ENCODE measurements around the gene RBM33. TPM values are rescaled to one million over a fixed set of nuclear protein-coding genes. Genes with fewer than 3 reads are reported as not detected.
A peak's percentile ranks its signal among the peaks of the same experiment; 100 is the strongest.

Gene RBM33
- total RNA-seq, 1 donor from 2014 or later, result 109 TPM

DNA sequence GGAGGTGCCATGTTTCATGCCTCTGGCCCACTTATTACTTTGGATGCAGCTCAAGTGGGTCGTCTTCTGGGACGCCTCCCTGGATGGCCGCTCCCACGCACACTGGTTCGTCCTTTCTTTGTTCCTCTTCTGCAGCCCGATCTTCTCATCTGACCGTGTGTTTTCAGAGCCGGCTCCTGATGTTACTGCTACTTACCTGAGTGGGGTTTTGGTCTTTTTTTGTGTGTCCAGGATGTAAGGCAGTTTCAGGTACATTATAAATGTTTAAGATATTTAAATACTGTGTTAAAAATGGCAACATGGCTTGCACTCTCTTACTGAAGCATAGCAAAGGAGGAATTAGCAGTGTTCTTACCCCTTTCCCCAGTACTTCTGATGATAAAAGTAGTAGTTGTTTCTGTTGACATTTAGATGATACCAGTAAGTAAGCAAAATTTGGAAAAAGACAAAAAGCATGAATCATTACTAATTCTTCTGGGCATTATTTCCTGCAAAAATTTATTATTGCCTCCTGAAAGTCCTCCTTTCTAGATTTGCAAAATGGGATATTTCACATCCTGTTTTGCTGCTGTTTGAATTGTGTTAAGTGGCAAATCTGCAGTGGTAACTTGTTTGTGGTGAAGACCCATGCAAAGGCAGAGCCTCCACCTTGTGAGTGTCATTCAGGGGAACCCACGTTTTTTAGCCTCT lies 108.4 kb downstream of the RBM33 start:
- DNase-seq (ENCODE audit: low spot score) (no peak), ATAC-seq (no peak)
- intact Hi-C loops (cut with DNase I), result no loop called here

DNA sequence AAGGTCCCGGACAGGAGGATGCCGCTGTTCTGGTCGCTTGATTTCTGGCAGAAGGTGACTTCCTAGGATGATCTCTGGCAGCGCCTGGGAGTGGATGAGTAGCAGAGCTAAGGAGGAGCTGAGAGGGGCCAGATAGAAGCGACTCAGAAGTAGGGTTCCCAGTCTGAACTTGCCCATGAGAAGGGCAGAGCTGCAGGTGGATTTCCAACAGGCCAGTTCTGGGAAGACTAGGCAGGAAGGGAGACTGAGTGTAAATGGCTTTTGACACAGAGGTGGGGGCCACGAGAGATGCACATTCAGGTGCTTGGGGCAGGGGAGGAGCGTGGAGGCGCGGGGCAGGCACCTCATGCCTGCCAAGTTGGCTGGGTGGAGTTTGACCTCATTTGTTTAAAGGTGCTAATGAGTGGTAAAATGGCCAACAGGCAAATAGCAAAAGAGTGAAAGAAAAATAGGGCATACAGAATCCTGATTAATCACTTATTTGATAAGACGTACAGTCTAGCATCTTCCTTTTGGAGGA lies 109.0 kb downstream of the RBM33 start:
- DNase-seq (ENCODE audit: low spot score) (no peak), ATAC-seq (no peak)
- intact Hi-C loops (cut with DNase I), result no loop called here

DNA sequence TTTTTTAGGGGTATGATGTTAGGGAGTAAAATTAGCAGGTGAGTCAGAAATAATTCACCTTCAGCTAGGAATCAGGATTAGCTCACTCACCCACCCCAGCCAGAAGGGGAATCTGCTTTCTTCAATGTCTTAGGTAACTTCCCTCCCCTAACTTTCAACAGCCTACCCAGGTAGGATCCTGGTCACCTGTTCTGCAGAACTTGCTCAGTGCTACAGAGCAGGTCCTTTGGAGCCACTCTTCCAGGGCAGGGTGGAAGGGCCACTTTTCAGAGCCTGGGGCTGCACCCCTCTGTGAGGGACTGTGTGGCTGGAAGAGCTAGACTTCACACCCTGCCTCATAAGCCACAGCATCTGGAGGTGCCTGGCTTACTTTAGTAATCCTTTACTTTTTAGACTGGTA lies 109.7 kb downstream of the RBM33 start:
- intact Hi-C loops (cut with DNase I), result no loop called here
- DNase-seq (ENCODE audit: low spot score) (no peak), ATAC-seq (no peak)

DNA sequence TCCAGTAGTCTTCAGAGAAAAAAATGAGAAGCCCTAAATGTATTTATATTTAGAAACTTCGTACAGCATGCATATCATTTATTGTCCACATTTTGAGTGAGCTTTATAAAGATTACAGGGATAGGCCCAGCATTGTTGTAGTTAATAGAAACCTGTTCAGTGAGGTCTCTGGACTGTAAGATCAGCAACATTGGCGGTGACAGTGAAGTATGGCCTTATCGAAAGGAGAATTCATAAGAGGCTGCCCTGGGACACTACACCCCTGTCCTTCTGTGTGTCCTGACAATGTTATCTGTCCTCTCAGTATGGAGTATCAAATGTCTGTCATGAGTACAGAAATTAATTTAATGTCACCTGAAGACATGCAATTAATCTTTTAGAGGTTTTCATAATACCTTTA lies 110.6 kb downstream of the RBM33 start:
- DNase-seq (ENCODE audit: low spot score), result no peak
- ATAC-seq, result no peak
- intact Hi-C loops (cut with DNase I), result no loop called here

DNA sequence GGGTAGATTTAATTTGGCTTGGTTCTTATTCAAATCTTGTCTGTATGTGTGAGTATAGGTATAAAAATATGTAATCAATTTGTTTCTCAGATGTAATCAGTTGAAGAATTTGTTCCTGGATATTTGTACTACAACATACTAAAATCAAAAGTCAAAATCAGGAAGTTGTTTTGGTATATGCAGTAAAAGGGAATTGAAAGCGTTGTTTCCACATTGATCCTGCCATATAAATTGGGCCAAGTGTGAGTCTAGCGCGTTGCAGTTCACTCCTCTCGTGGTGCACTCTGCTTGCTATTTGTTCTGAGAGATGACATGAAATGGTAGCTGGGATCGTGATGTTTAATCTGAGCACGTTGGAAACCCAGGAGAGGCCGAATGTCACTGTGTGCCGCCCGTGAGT lies 111.9 kb downstream of the RBM33 start:
- DNase-seq (ENCODE audit: low spot score) (no peak), ATAC-seq (no peak)
- intact Hi-C loops (cut with DNase I), result no loop called here

DNA sequence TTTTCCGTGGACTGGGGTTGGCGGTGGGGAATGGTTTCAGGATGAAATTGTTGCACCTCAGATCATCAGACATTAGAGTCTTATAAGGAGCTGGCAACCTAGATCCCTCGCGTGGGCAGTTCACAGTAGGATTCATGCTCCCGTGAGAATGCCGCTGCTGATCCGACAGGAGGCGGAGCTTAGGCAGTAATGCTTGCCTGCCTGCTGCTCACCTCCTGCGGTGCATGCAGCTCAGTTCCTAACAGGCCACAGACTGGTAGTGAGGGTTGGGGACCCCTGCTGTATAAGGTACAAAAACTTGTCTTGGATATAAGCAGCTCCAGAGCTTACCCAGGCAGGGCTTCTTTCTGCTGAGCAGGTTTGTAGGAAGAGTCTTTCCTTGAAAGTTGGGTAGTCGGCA lies 113.9 kb downstream of the RBM33 start:
- DNase-seq (ENCODE audit: low spot score), result no peak
- ATAC-seq, result no peak
- intact Hi-C loops (cut with DNase I), result no loop called here

DNA sequence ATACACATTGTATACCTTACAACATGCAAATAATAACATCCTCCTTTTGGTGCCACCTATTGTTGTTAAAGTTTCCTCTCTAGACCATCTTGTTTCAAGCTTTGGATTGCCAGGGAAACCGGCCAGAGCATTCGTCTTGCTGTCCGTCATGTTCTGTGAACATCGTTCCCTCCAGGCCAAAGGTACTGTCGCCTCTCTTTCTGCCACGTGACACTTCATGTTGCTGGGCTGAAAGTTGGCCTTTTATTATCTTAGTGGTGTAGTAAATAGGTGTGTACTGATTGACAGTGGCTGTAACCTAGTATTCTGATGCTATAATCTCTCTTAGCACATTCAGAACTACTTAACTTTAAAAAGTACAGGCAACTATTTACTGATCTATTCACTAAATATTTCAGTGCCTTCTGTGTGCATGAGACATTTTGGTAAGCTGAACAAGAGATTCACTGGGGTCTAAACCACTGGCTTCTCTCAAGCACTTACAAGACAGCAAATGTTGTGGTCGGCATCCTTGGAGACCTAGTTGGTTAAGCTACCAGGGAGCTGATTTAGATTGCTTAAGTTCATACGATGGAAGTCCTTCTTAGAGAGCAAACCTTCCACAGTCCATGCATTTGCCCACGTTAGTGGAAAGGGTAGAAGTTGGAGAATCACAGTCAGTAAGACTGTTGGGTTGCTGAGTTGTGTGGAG lies 115.4 kb downstream of the RBM33 start:
- no peak for DNase-seq (ENCODE audit: low spot score)
- ATAC-seq, result no peak
- intact Hi-C loops (cut with DNase I), result no loop called here

DNA sequence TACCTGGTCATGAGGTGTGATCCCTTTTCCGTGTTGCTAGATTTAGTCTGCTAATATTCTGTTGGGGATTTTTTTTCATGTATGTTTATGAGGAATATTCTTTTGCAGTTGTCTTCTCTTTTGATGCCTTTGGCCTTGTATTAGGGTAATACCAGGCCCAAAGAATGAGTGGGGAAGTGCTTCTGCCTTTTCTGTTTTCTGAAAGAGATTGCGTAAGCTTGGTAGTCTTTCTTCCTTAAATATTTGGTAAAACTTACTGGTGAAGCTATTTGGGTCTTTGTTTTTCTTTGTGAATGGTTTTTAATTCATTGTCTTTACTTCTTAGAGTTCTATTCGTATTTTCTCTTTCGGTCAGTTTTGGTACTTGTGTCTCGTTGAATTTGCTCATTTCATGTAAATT lies 116.7 kb downstream of the RBM33 start:
- no peak for ATAC-seq
- intact Hi-C loops (cut with DNase I), result no loop called here

DNA sequence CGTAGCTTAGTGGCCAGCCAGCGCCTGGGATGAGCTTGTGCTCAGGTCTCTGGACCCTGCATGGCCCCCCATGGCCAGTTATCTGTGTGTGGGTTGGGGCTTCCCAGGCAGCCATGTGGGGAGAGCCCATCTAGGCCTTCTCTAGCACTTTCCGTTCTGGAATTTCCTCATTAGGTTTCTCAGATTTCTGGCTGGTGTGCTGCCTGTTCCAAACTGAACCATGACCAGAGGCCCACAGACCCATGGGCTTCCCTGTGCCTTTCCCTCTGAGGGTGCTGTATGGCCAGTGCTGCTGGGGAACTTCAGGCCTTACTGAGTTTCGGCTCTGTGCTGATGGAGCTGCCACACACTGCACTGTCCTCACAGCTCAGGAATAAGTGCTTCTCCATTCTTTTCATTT lies 117.6 kb downstream of the RBM33 start:
- intact Hi-C loops (cut with DNase I), result no loop called here
- DNase-seq (ENCODE audit: low spot score), result no peak
- ATAC-seq, result no peak

More for the DNA sequence above, 116.7 kb downstream of the RBM33 start:
- no peak for DNase-seq (ENCODE audit: low spot score)

DNA sequence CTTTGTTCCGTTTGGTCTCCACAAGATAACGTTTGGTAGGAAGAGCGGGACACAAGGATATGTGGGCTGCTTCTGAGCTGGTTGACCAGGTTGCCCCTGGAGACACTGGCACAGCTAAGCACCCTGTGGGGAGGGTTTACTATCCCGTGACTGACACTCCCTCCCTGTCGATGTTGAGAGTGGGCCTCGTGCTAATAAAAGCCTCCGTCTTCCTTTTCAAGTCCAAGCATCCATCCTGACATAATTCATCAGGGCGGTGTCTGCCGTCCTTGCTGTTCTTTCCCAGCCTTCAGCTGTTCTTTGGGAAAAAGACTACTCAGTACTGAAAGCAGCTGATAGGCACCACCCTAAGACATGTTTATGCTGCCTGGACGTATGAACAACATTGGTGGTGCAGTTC lies 118.2 kb downstream of the RBM33 start:
- intact Hi-C loops (cut with DNase I), result no loop called here
- DNase-seq (ENCODE audit: low spot score), result no peak
- ATAC-seq, result no peak

DNA sequence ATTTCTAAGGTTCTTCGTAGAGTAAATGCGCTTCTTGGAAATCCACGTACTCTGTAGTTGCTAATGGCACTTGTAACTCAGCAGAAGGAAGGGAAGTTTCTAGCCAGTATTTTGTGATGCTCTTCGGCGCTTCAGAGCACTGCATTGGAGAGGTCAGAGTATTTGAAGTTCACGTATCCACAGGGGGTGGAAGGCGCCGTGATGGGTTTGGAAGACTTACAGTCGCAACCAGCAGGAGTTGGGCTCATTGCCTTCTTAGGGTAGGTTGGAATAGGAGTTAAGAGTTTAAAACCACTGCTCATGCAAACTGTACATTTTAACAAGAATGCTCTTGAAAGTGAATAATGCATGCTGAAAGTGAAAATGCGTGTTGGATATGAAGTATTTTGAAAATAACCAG lies 118.7 kb downstream of the RBM33 start:
- ATAC-seq, result no peak
- DNase-seq (ENCODE audit: low spot score), result no peak
- intact Hi-C loops (cut with DNase I), result no loop called here

DNA sequence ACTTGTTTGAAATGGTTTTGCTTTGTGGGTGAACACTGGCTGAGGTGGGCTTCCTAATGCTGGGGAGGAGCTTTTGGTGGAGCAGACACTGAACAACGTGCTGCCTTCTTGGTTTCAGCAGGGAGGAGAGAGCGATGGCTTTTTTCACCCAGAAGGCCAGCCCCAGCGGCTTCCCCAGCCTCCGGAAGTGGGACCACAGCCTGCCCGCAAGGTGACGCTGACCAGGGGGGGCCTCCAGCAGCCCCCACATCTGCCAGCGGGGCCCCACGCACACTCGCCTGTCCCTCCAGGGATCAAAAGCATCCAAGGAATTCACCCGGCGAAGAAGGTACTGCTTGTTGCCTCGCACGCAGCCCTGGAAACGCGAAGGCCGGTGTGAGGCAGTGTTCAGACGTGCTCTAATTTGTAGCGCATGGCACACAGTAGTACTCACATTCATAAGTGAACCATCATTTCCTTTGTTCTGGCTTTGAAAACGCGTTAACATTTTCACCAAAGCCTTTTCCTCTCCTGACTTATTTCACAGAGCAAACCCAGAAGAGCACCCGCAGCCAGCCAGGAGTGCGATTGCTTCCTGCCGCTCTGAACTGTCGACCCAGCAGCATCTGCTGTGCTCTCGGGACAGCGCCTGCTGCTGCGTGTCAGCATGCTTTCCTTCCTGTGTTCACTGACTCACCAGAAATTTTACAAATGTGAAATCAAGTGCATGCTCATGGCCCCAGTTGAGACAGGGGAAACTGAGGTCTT lies 119.4 kb downstream of the RBM33 start:
- ATAC-seq (peak; percentile 74), DNase-seq (ENCODE audit: low spot score) (no peak)
- intact Hi-C loops (cut with DNase I), result no loop called here

DNA sequence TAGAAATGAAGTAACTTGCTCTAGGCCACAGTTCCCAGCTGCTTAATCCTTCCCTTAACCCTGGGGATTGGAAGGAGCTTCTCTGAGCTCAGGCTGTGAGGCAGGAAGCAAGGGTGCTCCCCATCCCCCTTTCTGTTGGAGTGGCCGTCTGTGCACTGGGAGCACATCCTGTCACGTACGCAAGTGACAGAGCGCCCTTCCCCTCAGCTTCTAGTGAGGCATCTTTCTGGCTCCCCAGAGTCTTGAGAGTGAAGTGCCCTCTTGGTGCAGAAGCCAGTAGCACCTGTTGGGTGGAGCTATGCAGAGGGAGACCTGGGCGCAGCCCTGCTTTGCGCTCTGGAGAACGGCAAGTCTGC lies 120.0 kb downstream of the RBM33 start:
- ATAC-seq (no peak), DNase-seq (ENCODE audit: low spot score) (no peak)
- intact Hi-C loops (cut with DNase I), result no loop called here

DNA sequence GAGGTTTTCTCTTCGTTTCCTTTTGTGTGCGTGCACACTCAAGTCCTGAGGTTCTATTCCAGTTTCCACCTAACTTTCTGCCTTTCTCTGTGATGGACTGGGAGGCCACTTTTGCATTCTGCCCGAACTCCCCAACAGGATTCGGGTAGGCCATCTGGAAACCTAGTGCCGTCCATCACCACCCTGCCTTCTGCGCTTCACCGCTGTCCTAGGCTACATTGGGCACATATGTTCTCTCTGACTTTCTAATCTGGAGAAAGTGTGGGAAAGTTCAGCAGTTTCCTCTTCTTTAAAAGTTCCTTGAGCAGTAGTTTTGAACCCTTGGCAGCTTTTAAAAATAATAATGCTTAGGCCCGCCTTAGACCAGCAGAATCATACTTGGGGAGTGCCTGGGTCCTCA lies 121.0 kb downstream of the RBM33 start:
- intact Hi-C loops (cut with DNase I), result loop anchor here (5.0 kb wide), 1 partner anchor 168 kb away; no protein-coding TSS in a partner anchor
- DNase-seq (ENCODE audit: low spot score) (no peak), ATAC-seq (no peak)

DNA sequence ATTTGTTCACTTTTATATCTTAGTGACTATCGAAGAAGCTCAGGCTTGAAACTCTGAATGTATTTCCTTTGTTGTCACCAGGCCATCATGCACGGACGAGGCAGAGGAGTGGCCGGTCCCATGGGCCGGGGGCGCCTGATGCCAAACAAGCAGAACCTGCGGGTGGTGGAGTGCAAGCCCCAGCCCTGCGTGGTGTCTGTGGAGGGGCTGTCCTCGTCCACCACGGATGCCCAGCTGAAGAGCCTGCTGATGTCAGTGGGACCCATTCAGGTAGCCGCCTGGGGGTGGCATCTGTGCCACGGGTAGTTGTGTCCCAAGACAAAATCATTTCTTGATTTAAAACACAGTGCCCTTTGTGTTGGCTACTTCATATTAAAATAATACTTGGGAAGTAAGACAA lies 121.9 kb downstream of the RBM33 start:
- DNase-seq (ENCODE audit: low spot score) (no peak), ATAC-seq (no peak)
- intact Hi-C loops (cut with DNase I), result loop anchor here (5.0 kb wide), 1 partner anchor 169 kb away; no protein-coding TSS in a partner anchor

DNA sequence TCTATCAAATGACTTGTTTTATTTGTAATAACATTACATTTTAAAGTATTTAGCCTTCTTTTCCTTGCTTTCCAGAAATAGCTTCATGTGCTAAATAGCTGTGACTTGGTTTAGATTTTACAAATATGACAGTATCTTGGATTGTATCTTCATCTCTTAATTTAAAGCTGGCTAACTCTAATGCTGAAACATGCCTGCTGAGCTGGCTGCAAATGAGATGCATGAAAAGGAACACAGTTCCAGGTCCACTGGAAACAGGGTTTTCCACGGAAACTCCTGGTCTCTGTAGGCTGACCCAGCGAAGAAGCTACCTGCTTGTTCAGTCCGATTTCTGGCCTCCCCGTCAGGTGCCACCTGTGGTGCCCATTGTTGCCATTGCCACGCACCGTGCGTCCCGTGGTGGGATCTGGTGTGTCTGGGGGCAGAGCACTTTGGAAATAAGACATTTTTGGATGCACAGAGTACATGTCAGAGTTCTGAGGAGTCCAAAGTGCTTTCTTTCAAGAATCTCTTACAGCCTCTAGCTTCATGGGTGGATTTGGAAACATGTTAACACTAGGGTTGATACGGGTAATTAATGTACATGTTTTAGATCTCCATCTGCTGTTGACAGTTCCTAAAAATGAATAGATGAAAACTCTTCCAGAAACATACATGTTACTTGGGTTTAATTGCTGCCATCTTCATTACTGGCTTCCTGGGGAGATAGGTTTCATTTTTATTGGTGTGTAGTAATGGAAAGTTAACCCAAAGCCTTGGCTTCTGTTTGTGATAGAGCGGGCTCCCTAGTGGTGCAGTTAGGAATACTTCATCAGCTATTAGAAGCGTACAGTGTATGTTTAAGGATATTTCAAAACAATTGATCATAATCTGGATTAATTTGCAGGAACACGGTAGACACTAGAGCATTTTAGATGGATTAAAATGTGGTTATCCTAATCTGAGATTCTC lies 122.8 kb downstream of the RBM33 start:
- ATAC-seq, result no peak
- intact Hi-C loops (cut with DNase I), result loop anchor here (5.0 kb wide), 1 partner anchor 170 kb away; no protein-coding TSS in a partner anchor
- DNase-seq (ENCODE audit: low spot score), result no peak

DNA sequence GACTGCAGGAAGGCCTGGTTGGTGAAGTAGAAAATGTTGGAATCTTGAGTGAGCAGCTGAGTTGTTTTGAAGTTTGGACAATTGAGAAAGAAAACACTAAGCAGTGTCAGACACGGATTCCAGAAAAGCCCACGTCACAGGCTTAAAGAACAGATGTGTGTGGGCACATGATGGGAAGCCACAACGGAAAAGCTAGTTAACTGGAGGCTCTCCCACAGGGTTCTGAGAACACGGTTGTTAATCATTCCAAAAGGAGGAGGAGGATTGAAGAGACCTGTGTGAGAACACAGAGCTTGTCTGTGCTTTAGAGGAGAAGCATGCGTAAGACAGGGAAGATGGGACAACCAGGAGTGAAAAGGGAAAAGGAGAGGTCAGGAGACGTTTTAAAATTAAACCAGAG lies 125.2 kb downstream of the RBM33 start:
- ATAC-seq (peak; percentile 85), DNase-seq (ENCODE audit: low spot score) (no peak)
- intact Hi-C loops (cut with DNase I), result loop anchor here (5.0 kb wide), 1 partner anchor 172 kb away; no protein-coding TSS in a partner anchor

DNA sequence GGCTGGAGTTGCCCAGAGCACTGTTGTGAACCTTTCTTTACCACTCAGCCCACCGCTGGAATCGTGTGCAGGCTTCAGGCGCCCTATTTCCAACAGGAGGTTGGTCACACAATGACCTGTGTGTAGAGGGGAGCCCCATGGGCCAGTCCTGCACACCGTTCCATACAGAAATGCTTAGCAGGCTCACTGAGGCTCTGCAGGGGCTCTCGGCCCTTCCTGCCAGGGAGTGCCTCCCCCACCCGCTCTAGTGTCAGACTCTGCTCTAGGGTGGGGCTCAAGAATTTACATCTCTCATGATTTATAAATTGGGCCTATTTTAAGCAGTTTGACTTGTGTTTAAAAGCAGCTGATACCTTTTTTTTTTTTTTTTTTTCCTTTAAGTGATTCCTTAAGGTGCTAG lies 125.8 kb downstream of the RBM33 start:
- ATAC-seq, result no peak
- no peak for DNase-seq (ENCODE audit: low spot score)
- intact Hi-C loops (cut with DNase I), result no loop called here

DNA sequence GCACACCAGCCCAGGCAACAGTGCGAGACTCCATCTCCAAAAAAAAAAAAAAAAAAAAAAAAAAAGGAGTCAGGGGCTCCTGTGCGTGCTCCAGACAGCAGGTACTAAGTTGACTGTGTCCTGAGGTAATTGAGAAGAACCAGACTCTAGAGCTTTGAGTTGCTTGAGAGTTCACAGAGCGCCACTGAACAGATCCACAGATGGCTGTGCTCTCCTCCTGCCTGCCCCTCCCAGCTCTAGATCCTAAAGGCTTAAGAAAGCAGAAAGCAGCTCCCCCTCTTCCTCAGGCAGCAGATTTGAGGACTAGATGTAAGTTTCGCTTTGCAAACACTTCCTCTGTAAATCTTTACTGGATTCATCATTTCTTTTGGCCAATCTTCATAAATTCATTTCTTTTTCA lies 129.1 kb downstream of the RBM33 start:
- no peak for ATAC-seq
- no peak for DNase-seq (ENCODE audit: low spot score)
- intact Hi-C loops (cut with DNase I), result no loop called here
